Calu3 (cell line): ENCODE data around the gene NRG3. TPM values are rescaled to one million over a fixed set of nuclear protein-coding genes. Genes with fewer than 3 reads are reported as not detected.

Source experiments
- BruUV-seq: library from RNA; stranded (reverse); fragments of 400-500 nt; replicated peaks from 2 replicates; lab custom pipeline; 2021; lab: Mats Ljungman, UMichigan
- CTCF ChIA-PET: fragments of 300-600 bp; sonication (Branson Sonifier 250); formaldehyde crosslinking; loops from one replicate; lab custom pipeline; 2022; ENCODE audit warnings: antibody characterized with exemption; lab: Charles Lee
- DNase-seq: peaks from one replicate; pipeline ENCODE4 v3.0.0; 2022
- H3K27ac Mint-ChIP-seq: one replicate; pipeline ENCODE4 v1.8.0; 2022; ENCODE audit warnings: mixed read lengths; ENCODE audit not compliant: unreplicated experiment
- H3K27me3 Mint-ChIP-seq: one replicate; pipeline ENCODE4 v1.8.0; 2022; ENCODE audit warnings: mixed read lengths; ENCODE audit not compliant: unreplicated experiment
- H3K36me3 Mint-ChIP-seq: one replicate; pipeline ENCODE4 v1.8.0; 2022; ENCODE audit warnings: mild to moderate bottlenecking, moderate library complexity, mixed read lengths; ENCODE audit not compliant: insufficient read depth, unreplicated experiment
- H3K4me1 Mint-ChIP-seq: one replicate; pipeline ENCODE4 v1.8.0; 2022; ENCODE audit warnings: mild to moderate bottlenecking, low read depth, mixed read lengths; ENCODE audit not compliant: unreplicated experiment
- H3K4me3 Mint-ChIP-seq: one replicate; pipeline ENCODE4 v1.8.0; 2022; ENCODE audit warnings: mild to moderate bottlenecking, low read depth, moderate library complexity, mixed read lengths; ENCODE audit not compliant: unreplicated experiment
- H3K9me3 Mint-ChIP-seq: one replicate; pipeline ENCODE4 v1.8.0; 2022; ENCODE audit warnings: low read depth, mixed read lengths; ENCODE audit not compliant: unreplicated experiment
- intact Hi-C: fragments of 100-400 bp; cut with micrococcal nuclease; formaldehyde crosslinking; loops from one replicate; pipeline ENCODE4 v1.10.0; 2022; ENCODE audit not compliant: unreplicated experiment
- total RNA-seq: library from RNA; stranded (reverse); gene quantifications from 2 replicates; pipeline ENCODE4 v1.2.3, GENCODE V29; 2022
- TF ChIP-seq, protein P1 (sequence below): fragments of 200-600 bp; IDR thresholded peaks from one replicate; pipeline ENCODE4 v1.8.0; 2022; ENCODE audit warnings: antibody characterized with exemption; ENCODE audit not compliant: unreplicated experiment

Gene NRG3
- total RNA-seq, 1 experiment from 2014 or later: 46.3 TPM

DNA sequence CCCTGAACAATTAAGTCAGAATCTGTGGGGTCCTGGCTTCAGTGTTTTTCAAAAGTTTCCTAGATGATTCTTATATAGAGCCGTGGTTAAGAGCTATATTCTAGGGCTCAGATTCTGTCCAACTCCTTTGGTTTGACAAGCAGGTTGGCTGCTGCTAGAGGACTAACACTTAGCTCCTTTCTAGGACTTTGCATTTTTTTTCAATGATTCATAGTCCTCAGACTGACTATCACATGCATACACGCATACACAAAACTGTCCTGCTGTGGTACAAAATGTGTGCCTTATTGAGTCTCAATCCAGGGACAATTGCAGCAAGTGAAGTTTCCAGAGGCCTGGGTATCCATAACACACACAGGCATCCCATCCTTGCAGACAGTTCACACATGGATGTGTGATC, 392.0 kb downstream of the NRG3 start:
- DNase-seq: no peak
- no TSS peak for BruUV-seq
- peaks cover 6% of the 10 kb centered on the region for H3K9me3 Mint-ChIP-seq
- H3K27ac Mint-ChIP-seq: no peak overlapping the region
- no peaks in the 10 kb centered on the region for H3K4me1 Mint-ChIP-seq
- no peaks in the 10 kb centered on the region for H3K36me3 Mint-ChIP-seq
- CTCF ChIA-PET: interaction anchor here (1.0 kb wide), 1 partner anchor 11 kb away, joined by 4 read pairs; no protein-coding TSS in a partner anchor
- TF ChIP-seq, protein P1, sequence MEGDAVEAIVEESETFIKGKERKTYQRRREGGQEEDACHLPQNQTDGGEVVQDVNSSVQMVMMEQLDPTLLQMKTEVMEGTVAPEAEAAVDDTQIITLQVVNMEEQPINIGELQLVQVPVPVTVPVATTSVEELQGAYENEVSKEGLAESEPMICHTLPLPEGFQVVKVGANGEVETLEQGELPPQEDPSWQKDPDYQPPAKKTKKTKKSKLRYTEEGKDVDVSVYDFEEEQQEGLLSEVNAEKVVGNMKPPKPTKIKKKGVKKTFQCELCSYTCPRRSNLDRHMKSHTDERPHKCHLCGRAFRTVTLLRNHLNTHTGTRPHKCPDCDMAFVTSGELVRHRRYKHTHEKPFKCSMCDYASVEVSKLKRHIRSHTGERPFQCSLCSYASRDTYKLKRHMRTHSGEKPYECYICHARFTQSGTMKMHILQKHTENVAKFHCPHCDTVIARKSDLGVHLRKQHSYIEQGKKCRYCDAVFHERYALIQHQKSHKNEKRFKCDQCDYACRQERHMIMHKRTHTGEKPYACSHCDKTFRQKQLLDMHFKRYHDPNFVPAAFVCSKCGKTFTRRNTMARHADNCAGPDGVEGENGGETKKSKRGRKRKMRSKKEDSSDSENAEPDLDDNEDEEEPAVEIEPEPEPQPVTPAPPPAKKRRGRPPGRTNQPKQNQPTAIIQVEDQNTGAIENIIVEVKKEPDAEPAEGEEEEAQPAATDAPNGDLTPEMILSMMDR: no peak
- H3K27me3 Mint-ChIP-seq: no peaks in the 10 kb centered on the region
- H3K4me3 Mint-ChIP-seq: no peak overlapping the region
- intact Hi-C loops: no loop called here

DNA sequence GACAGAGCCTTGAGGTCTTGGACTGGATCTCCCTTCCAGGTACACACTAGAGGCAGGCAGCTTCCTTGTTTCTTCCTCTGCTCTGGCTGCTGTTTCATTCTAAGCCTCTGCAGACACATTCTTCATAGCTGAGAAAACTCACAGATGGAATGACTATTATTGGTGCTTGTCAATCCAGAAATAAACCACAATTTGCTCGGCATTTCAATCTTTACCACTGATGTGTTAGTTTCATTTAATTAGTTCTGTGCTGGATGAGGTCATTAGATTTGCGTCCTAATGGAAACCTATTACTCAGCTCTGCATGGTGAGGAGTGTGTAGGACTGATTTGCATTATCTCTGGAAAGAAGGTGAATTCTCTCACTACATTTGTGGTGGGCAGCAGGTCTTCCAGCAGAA, 392.5 kb downstream of the NRG3 start:
- H3K9me3 Mint-ChIP-seq: peaks cover 6% of the 10 kb centered on the region
- TF ChIP-seq, protein P1: no peak
- no peaks in the 10 kb centered on the region for H3K36me3 Mint-ChIP-seq
- no peaks in the 10 kb centered on the region for H3K4me1 Mint-ChIP-seq
- H3K4me3 Mint-ChIP-seq: no peak overlapping the region
- CTCF ChIA-PET: interaction anchor here (1.0 kb wide), 1 partner anchor 10 kb away, joined by 4 read pairs; no protein-coding TSS in a partner anchor
- no peaks in the 10 kb centered on the region for H3K27me3 Mint-ChIP-seq
- intact Hi-C loops: no loop called here
- DNase-seq: no peak
- no peak overlapping the region for H3K27ac Mint-ChIP-seq
- no TSS peak for BruUV-seq

DNA sequence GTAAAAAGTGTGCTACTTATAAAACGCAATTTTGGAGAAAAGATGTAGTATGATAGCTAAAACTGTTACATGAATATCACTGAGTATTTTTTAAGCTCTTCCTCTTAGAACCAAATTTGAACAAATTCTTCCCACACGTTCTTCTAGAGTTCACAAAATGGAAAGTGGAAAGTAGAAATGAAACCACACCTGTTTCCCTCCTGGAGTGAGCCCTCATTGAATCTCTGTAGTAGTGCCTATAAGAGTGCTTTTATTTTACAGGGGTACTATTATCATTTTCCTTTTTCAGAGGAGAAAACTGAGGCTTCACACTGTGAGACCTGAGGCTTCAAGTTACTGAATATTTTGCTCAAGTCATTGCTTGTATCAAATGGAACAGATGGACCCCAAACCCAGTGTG, 393.0 kb downstream of the NRG3 start:
- intact Hi-C loops: no loop called here
- CTCF ChIA-PET: no interaction called here
- DNase-seq: no peak
- no peak overlapping the region for H3K4me3 Mint-ChIP-seq
- H3K36me3 Mint-ChIP-seq: no peaks in the 10 kb centered on the region
- no peaks in the 10 kb centered on the region for H3K4me1 Mint-ChIP-seq
- no TSS peak for BruUV-seq
- no peak overlapping the region for H3K27ac Mint-ChIP-seq
- peaks cover 6% of the 10 kb centered on the region for H3K9me3 Mint-ChIP-seq
- TF ChIP-seq, protein P1: no peak
- no peaks in the 10 kb centered on the region for H3K27me3 Mint-ChIP-seq

DNA sequence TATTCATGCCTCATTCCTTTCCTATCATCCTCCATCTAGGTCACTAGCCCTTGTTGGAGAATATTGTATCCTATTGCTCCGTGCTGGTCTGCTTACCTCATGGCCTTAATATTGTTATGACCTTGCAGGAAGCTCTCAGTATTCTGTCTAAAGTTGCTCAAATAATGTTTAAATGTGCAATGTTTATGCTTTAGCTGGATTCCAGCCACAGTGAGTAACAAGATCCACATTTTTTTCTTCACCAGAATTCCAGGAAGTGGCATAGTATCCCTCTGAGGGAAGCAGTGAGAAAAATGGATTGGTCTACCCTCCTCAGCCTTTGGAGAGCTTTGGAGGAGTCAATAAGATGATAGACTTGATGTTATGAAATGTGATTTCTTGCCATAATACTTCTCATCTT, 402.6 kb downstream of the NRG3 start:
- peaks cover 5% of the 10 kb centered on the region for H3K36me3 Mint-ChIP-seq

More for the DNA sequence above, 402.6 kb downstream of the NRG3 start:
- BruUV-seq: no TSS peak
- Mint-ChIP-seq H3K27ac (no peak overlapping the region), H3K9me3 (no peaks in the 10 kb centered on the region), H3K4me3 (no peak overlapping the region), H3K4me1 (peaks cover 1% of the 10 kb centered on the region), H3K27me3 (no peaks in the 10 kb centered on the region)
- intact Hi-C loops: no loop called here
- CTCF ChIA-PET: interaction anchor here (0.6 kb wide), 1 partner anchor 11 kb away, joined by 4 read pairs; no protein-coding TSS in a partner anchor
- TF ChIP-seq, protein P1: no peak
- DNase-seq: no peak
